ENCODE data around the gene MCL1. TPM values are rescaled to one million over a fixed set of nuclear protein-coding genes. Genes with fewer than 3 reads are reported as not detected.
A peak's percentile ranks its signal among the peaks of the same experiment; 100 is the strongest.
"Not testable (repeated sequence)": the region's sequence is repeated elsewhere in the genome, so short reads cannot be mapped to it uniquely, and the experiment has no call there.

The MCL1 gene
- total and polyA plus RNA-seq, 7 donors: 119 to 352 (median 168) TPM

DNA sequence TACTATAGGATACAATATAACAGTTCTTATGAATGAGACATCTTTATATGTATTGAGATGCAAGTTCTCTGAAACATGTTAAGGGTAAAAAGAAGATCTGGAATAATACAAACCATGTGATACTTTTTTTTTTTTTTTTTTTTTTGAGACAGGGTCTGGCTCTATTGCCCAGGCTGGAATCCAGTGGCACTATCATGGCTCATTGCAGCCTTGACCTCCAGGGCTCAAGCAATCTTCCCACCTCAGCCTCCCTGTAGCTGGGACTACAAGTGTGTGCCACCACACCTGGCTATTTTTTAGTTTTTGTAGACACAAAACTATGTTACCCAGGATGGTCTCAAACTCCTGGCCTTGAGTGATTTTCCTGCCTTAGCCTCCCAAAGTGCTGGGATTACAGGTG, 22.1 kb upstream of the MCL1 start:
- TF ChIP-seq POLR2AphosphoS5 (IDR thresholded peaks at IDR 0.05): no peak
- TF ChIP-seq EP300 (IDR thresholded peaks at IDR 0.05): no peak
- TF ChIP-seq, protein P1, sequence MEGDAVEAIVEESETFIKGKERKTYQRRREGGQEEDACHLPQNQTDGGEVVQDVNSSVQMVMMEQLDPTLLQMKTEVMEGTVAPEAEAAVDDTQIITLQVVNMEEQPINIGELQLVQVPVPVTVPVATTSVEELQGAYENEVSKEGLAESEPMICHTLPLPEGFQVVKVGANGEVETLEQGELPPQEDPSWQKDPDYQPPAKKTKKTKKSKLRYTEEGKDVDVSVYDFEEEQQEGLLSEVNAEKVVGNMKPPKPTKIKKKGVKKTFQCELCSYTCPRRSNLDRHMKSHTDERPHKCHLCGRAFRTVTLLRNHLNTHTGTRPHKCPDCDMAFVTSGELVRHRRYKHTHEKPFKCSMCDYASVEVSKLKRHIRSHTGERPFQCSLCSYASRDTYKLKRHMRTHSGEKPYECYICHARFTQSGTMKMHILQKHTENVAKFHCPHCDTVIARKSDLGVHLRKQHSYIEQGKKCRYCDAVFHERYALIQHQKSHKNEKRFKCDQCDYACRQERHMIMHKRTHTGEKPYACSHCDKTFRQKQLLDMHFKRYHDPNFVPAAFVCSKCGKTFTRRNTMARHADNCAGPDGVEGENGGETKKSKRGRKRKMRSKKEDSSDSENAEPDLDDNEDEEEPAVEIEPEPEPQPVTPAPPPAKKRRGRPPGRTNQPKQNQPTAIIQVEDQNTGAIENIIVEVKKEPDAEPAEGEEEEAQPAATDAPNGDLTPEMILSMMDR (IDR thresholded peaks at IDR 0.05): no peak
- no peak for TF ChIP-seq POLR2A (IDR thresholded peaks at IDR 0.05)
- no peaks in the 10 kb centered on the region for H3K27me3 ChIP-seq
- H3K4me3 ChIP-seq: no peak overlapping the region
- no peak for DNase-seq
- intact Hi-C loops (cut with DNase I): no loop called here
- peaks cover 0 to 10% (median 7%) of the 10 kb centered on the region in 4 donors for H3K36me3 ChIP-seq
- no peaks in the 10 kb centered on the region for H3K9me3 ChIP-seq
- no peak overlapping the region for H3K27ac ChIP-seq
- peaks cover 0 to 16% (median 6%) of the 10 kb centered on the region in 4 donors for H3K4me1 ChIP-seq

DNA sequence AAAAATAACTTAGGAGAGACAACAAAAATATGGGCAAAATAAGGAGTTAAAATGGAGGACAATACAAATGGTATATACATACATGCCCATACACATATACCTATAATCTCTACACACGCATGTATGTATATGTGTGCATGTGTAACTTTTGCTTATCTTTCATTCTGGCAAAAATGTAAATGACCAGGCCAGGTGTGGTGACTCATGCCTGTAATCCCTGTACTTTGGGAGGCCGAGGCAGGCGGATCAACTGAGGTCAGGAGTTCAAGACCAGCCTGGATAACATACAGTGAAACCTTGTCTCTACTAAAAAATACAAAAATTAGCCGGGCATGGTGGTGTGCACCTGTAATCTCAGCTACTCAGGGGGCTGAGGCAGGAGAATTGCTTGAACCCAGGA, 18.9 kb upstream of the MCL1 start:
- DNase-seq; H3K27me3 ChIP-seq; H3K4me3 ChIP-seq; intact Hi-C loops (cut with DNase I); H3K27ac ChIP-seq; H3K4me1 ChIP-seq; H3K9me3 ChIP-seq: not testable (repeated sequence)
- 79 to 96% methylated on average over 4 of the region's 4 CpGs for WGBS, 2 donors
- H3K36me3 ChIP-seq: peaks cover 0 to 10% (median 7%) of the 10 kb centered on the region in 4 donors

DNA sequence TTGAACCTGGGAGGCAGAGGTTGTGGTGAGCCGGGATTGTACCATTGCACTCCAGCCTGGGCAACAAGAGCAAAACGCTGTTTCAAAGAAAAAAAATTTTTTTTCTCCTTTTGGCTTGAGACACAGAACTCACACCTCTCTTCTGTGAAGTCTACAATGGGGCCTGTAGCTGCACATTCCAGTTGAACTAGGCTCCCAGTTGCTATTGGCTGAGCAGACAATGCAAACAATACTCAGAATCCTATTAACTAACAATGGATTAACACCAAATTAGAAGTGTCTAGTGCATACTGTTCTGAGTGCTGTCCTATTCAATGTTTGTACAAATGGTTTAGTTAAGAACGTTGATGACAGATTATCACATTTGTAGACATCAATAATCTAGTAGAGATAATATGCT, 17.6 kb upstream of the MCL1 start:
- Histone ChIP-seq H3K9me3 (no peaks in the 10 kb centered on the region), H3K27me3 (no peaks in the 10 kb centered on the region), H3K27ac (no peak overlapping the region), H3K4me1 (no peaks in the 10 kb centered on the region), H3K36me3 (peaks cover 0 to 10% (median 7%) of the 10 kb centered on the region in 4 donors), H3K4me3 (no peak overlapping the region)
- intact Hi-C loops (cut with DNase I): no loop called here
- TF ChIP-seq, protein P1 (IDR thresholded peaks at IDR 0.05): no peak
- TF ChIP-seq POLR2A (IDR thresholded peaks at IDR 0.05): no peak
- TF ChIP-seq EP300 (IDR thresholded peaks at IDR 0.05): no peak
- TF ChIP-seq POLR2AphosphoS5 (IDR thresholded peaks at IDR 0.05): no peak
- DNase-seq: no peak
- WGBS, 2 donors: 82 to 89% methylated on average over 3 of the region's 3 CpGs

DNA sequence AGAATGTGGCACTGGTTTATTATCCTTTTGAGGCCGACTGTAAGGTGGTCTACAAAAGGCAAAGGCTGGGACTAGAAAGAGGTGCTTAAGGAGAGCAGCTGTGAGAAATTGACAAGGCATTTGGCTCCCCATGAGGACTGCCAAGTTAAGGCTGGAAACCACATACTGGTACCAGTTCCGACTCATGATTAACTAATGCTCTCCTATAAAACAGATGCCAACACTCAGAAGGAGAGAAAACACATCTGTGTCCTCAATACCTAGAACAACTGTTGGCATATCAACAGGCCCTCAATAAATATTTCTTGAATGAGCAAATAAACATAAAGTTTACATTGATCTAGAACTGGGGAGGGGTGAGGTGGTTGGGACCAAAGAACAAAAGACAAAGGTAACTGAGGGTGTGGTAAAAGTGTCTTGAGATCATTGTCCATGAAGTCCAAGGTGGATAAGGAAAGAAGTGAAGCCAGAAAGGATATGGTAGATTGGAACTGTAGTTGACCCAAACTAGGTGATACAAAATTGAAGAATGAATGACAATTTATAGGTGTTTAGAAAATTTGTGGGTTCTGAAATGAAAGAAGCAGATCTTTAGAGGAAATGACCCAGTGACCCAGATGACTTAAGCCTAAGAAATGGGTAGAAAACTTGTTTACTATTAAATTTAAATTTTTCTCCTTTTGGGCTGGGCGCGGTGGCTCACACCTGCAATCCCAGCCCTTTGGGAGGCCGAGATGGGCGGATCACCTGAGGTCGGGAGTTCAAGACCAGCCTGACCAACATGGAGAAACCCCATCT, 16.9 kb upstream of the MCL1 start:
- H3K36me3 ChIP-seq: peaks cover 0 to 10% (median 7%) of the 10 kb centered on the region in 4 donors
- TF ChIP-seq, protein P1 (IDR thresholded peaks at IDR 0.05): no peak
- TF ChIP-seq EP300 (IDR thresholded peaks at IDR 0.05) (no peak), POLR2AphosphoS5 (IDR thresholded peaks at IDR 0.05) (no peak), POLR2A (IDR thresholded peaks at IDR 0.05) (no peak)
- no peak for DNase-seq
- intact Hi-C loops (cut with DNase I): no loop called here
- 79 to 91% methylated on average over 7 of the region's 7 CpGs for WGBS, 2 donors
- H3K4me1 ChIP-seq: no peaks in the 10 kb centered on the region
- H3K4me3 ChIP-seq: no peak overlapping the region
- no peaks in the 10 kb centered on the region for H3K9me3 ChIP-seq
- no peaks in the 10 kb centered on the region for H3K27me3 ChIP-seq
- no peak overlapping the region for H3K27ac ChIP-seq

DNA sequence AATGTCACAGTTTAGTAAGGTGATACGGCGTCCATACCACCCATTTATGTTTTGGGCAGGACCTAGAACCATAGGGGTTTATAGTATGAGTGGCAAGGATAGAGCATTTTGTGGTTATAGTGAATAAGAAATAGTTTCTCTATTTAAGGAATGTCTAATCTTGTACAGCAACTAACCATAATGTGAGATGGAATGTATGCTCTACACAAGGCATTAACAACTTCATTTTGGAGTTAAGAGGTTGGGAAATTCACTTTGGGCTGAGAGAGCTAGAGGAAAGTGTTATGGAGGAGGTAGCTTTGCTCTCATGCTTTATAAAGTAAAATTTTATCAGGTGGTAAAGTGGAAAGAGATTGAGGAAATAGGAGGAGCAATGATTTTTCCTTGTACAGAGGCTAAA, 3.0 kb upstream of the MCL1 start:
- intact Hi-C loops (cut with DNase I): no loop called here
- no peaks in the 10 kb centered on the region for H3K27me3 ChIP-seq
- 72 to 95% methylated on average over 2 of the region's 2 CpGs for WGBS, 2 donors

DNA sequence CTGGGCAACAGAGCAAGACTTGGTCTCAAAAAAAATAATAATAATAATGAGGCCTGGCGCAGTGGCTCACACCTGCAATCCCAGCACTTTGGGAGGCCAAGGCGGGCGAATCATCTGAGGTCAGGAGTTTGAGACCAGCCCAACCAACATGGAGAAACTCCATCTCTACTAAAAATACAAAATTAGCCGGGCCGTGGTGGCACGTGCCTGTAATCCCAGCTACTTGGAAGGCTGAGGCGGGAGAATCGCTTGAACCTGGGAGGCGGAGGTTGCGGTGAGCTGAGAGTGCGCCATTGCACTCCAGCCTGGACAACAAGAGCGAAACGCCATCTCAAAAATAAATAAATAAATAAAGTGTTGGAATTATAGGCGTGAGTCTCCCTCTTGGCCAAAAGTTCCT, 2.6 kb upstream of the MCL1 start:
- H3K4me3 ChIP-seq; H3K27ac ChIP-seq; H3K27me3 ChIP-seq; intact Hi-C loops (cut with DNase I); H3K9me3 ChIP-seq: not testable (repeated sequence)
- Histone ChIP-seq H3K36me3 (peaks cover 0 to 13% (median 3%) of the 10 kb centered on the region in 4 donors), H3K4me1 (peaks cover 4 to 18% (median 8%) of the 10 kb centered on the region in 4 donors)
- WGBS, 2 donors: 97% methylated on average over 14 of the region's 14 CpGs
- DNase-seq: peak; percentile 34

More for the DNA sequence above, 3.0 kb upstream of the MCL1 start:
- TF ChIP-seq POLR2AphosphoS5 (IDR thresholded peaks at IDR 0.05): no peak
- no peak for TF ChIP-seq POLR2A (IDR thresholded peaks at IDR 0.05)
- no peak for TF ChIP-seq EP300 (IDR thresholded peaks at IDR 0.05)
- TF ChIP-seq, protein P1 (IDR thresholded peaks at IDR 0.05): no peak
- Histone ChIP-seq H3K4me3 (no peak overlapping the region), H3K27ac (no peak overlapping the region), H3K9me3 (no peaks in the 10 kb centered on the region), H3K36me3 (peaks cover 0 to 9% (median 0%) of the 10 kb centered on the region in 4 donors), H3K4me1 (peaks cover 4 to 14% (median 8%) of the 10 kb centered on the region in 4 donors)
- DNase-seq: no peak

DNA sequence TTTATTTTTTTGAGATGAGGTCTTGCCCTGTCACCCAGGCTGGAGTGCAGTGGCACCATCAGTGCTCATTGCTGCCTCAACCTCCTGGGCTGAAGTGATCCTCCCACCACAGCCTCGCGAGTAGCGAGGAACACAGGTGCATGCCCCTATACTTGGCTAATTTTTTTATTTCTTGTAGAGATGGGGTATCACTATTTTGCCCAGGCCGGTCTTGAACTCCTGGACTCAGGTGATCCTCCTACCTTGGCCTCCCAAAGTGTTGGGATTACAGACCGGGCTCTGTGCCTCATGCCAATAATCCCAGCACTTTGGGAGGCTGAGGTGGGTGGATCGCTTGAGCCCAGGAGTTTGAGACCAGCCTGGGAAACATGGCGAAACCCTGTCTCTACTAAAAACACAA, 2.0 kb upstream of the MCL1 start:
- peaks cover 0 to 18% (median 6%) of the 10 kb centered on the region in 4 donors for H3K36me3 ChIP-seq
- WGBS, 2 donors: 96 to 98% methylated on average over 7 of the region's 7 CpGs
- H3K27ac ChIP-seq; H3K4me3 ChIP-seq; H3K9me3 ChIP-seq; H3K27me3 ChIP-seq; intact Hi-C loops (cut with DNase I): not testable (repeated sequence)
- DNase-seq: peak; percentile 54
- peaks cover 4 to 23% (median 10%) of the 10 kb centered on the region in 4 donors for H3K4me1 ChIP-seq

DNA sequence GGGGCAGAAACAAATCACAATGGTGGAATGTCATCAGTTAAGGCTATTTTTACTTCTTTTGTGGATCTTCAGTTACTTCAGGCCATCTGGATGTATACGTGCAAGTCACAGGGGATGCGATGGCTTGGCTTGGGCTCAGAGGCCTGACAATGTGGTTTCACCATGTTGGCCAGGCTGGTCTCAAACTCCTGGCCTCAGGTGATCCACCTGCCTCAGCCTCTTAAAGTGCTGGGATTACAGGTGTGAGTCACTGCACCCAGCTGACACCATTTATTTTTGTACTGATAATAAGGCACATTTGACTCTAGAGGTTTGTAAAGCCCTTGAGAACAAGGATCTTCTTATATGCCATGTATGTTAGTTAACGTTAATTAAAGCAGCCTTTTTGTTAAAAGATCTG, 1.6 kb upstream of the MCL1 start:
- H3K9me3 ChIP-seq; H3K4me3 ChIP-seq; H3K27ac ChIP-seq; DNase-seq; intact Hi-C loops (cut with DNase I); H3K27me3 ChIP-seq: not testable (repeated sequence)
- peaks cover 4 to 28% (median 14%) of the 10 kb centered on the region in 4 donors for H3K4me1 ChIP-seq
- WGBS, 2 donors: 93 to 97% methylated on average over 3 of the region's 3 CpGs
- H3K36me3 ChIP-seq: peaks cover under 1 to 23% (median 7%) of the 10 kb centered on the region in 4 donors

Measured in sigmoid colon (tissue), 7 donors.